IMR-90 (cell line): ENCODE measurements around the gene UNC13C.

ENCODE experiments used
- MXI1 ChIP-seq: IDR thresholded peaks from 2 replicates; pipeline ENCODE4 v1.6.1; 2012; ENCODE audit warnings: low read depth, mild to moderate bottlenecking, low read length, moderate library complexity, borderline replicate concordance
- POLR2A ChIP-seq: IDR thresholded peaks from 2 replicates; pipeline ENCODE4 v1.6.1; 2012; ENCODE audit warnings: mild to moderate bottlenecking, low read depth, low read length
- RCOR1 ChIP-seq: IDR thresholded peaks from 2 replicates; pipeline ENCODE4 v1.6.1; 2012; ENCODE audit warnings: mild to moderate bottlenecking, low read length, improper control_type of control experiment; ENCODE audit not compliant: insufficient replicate concordance
- SMC3 ChIP-seq: fragments of 150-350 bp; IDR thresholded peaks from 2 replicates; pipeline ENCODE4 v1.6.1; 2016; ENCODE audit warnings: low read depth, mild to moderate bottlenecking, antibody characterized with exemption, low read length, moderate library complexity
- TF ChIP-seq, protein P1 (sequence below): conservative IDR thresholded peaks from 2 replicates; pipeline ENCODE4 v1.5.1; 2012; ENCODE audit warnings: mild to moderate bottlenecking, low read depth, low read length, improper control_type of control experiment

DNA sequence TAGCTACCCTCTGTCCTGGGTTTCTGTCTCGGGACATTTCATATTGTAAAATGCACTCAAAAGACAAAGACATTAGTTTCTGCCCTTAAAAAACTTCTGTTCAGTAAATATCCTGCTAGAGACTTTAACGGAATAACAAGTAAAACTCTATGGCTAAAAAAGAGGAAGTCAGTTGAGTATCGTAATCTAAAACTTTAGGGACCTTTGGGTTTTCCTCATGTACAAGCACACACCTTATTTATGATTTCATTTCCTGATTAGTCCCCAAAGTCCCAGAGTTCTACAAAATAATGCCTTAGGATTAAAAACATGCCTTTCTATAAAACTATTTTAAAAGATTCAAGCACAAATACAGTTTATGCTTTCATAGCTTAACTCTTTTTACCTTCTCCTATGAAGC is 585.9 kb downstream of the UNC13C start:
- TF ChIP-seq, protein P1, sequence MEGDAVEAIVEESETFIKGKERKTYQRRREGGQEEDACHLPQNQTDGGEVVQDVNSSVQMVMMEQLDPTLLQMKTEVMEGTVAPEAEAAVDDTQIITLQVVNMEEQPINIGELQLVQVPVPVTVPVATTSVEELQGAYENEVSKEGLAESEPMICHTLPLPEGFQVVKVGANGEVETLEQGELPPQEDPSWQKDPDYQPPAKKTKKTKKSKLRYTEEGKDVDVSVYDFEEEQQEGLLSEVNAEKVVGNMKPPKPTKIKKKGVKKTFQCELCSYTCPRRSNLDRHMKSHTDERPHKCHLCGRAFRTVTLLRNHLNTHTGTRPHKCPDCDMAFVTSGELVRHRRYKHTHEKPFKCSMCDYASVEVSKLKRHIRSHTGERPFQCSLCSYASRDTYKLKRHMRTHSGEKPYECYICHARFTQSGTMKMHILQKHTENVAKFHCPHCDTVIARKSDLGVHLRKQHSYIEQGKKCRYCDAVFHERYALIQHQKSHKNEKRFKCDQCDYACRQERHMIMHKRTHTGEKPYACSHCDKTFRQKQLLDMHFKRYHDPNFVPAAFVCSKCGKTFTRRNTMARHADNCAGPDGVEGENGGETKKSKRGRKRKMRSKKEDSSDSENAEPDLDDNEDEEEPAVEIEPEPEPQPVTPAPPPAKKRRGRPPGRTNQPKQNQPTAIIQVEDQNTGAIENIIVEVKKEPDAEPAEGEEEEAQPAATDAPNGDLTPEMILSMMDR: no peak
- TF ChIP-seq RCOR1: no peak
- no peak for TF ChIP-seq MXI1
- TF ChIP-seq POLR2A: no peak
- no peak for TF ChIP-seq SMC3
